NCI-H2081 (cell line): Measurements from ENCODE around the gene CUL4A.
"Not testable (repeated sequence)": the region's sequence is repeated elsewhere in the genome, so short reads cannot be mapped to it uniquely, and the experiment has no call there.

Experiments
- DNase-seq, 2 experiments: peaks; one replicate each; lab custom pipeline; 2025; lab: John Stamatoyannopoulos, UW

Gene CUL4A

DNA sequence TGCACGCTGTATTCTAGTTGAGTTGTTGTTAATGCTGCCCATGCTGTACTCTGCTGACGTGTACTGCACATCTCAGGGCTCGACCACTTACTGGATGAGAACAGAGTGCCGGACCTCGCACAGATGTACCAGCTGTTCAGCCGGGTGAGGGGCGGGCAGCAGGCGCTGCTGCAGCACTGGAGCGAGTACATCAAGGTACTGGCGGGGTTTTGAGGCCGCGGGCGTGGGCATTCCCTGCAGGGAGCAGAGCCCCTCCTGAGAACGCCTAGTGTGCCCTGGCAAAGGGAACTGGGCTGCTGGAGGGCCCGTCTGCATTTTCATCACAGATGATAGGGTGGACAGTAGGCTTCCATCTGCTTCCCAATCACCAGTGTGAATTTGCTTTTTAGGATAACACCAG lies 29.9 kb downstream of the CUL4A start:
- DNase-seq = no peak

DNA sequence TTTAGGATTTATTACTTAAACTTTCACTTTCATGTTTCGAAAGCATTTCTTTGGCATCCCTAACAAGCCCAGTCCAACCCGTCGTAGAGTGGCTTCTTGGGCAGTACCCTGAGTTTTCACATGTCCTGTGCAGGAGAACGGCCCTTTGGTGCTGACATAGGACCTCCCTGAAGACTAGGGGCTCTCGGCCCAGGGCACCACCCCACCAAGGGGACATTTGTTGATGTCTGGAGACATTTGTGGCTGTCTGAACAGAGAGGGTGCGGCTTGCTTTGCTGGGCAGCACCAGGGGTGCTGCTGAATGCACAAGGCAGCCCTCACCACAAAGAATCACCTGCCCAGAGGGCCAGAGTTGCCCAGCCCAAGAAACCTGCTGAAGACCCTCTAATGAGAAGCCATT lies 30.6 kb downstream of the CUL4A start:
- DNase-seq = no peak

DNA sequence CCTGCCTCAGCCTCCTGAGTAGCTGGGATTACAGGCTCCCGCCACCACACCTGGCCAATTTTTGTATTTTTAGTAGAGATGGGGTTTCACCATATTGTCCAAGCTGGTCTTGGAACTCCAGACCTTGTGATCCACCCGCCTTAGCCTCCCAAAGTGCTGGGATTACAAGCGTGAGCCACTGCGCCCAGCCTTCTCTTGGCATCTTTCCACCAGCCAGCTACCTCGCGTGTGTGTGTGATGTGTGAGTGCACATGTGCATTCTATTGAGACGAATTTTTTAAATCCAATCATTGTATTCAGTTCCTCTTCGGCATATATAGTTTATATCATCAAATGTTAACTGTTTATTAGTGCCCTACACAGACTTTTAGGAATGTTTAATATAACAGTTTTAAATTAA lies 32.2 kb downstream of the CUL4A start:
- not testable (repeated sequence) for DNase-seq

DNA sequence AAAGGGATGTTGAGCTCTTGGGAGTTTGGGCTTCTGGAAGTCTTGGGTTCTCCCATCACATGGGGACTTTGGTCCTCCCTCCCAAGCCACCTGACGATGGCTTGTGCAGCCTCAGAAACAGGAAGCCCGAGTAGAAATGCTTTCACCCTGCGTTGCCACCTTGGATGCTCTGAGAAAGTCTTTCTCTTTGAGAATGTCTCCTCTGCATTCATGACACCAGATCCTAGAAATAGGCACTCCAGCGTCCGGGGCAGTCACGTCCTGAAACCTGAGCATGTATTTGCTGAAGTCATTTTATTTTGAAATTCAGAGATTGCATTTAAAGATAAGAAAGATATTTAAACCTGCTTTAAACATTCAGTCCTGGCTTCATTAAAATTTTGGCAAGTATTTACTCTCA lies 34.4 kb downstream of the CUL4A start:
- no peak for DNase-seq

DNA sequence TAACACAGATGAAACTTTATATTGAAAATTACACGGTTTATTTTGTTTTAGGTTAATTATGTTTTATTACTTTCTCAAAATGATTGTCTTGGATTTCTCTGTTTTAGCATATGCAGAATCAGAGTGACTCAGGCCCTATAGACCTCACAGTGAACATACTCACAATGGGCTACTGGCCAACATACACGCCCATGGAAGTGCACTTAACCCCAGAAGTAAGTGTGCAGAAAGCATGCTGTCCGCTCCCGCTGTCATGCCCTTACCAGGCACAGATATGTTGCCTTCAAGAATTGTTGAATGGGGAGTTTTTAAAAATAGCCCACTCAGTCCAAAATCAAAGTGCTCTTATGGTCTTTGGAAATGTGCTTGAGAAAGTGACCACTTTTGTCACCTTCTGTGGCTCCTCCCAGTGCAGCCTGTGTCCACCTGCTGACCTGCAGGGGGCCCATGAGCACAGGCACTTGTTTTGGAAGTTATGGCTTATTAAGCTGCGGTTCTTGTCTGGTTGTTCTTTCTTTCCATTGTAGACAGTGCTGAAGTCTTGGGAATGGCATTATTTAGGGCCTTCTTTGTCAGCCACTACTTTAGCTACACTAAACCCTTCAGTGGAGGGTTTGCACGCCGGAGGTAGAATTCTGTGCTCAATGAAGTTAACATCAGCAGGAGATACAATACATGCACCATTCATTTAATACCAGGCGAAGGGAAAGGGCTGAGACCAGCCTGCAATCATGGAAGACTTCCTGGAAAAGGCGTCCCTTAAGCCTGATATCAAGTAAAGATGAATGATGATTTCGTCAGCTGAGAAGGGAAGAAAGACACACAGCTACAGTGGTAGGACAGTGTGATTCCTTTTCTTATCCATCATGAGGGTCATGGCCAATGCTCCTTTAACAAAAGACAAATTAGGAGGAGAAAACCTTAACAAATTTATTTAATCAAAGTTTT lies 36.7 kb downstream of the CUL4A start:
- DNase-seq = no peak

DNA sequence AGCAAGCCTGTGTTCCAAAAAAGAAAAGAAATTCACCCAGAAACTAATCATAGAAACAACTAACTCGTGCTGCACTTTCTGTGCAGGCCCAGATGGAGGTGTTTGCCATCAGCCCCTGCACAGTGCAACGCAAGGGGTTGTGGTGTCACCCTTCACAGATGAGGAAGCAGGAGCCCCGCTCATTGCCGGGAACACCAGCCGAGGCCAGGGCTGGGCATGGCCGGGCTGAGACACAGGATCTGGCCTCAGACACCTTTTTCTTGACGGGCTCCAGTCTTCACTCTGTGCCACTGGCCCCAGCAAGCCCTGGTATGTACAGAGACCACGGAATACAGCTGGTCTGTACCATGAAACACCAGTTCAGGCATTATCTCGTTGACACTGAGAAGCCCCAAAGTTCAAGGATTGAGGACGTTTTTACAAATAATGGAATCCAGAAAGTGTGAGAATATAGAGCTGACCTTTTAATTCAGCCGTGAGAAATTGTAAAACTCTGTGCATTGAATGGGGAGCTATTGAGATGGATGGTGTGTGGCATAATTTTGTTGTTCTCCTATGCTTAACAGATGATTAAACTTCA lies 43.2 kb downstream of the CUL4A start:
- no peak for DNase-seq

DNA sequence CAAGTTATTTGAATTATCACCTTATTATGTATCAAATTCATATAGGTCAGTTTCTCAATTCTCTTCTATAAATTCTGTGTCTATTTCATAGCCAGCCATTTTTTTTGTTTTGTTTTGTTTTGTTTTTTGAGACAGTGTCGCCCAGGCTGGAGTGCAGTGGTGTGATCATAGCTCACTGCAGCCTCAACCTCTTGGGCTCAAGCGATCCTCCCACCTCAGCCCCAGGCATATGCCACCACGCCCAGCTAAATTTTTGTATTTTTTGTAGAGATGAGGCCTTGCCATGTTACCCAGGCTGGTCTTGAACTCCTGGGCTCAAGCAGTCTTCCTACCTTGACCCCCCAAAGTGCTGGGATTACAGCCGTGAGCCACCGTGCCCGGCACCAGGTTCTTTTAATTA lies 48.5 kb downstream of the CUL4A start:
- not testable (repeated sequence) for DNase-seq

DNA sequence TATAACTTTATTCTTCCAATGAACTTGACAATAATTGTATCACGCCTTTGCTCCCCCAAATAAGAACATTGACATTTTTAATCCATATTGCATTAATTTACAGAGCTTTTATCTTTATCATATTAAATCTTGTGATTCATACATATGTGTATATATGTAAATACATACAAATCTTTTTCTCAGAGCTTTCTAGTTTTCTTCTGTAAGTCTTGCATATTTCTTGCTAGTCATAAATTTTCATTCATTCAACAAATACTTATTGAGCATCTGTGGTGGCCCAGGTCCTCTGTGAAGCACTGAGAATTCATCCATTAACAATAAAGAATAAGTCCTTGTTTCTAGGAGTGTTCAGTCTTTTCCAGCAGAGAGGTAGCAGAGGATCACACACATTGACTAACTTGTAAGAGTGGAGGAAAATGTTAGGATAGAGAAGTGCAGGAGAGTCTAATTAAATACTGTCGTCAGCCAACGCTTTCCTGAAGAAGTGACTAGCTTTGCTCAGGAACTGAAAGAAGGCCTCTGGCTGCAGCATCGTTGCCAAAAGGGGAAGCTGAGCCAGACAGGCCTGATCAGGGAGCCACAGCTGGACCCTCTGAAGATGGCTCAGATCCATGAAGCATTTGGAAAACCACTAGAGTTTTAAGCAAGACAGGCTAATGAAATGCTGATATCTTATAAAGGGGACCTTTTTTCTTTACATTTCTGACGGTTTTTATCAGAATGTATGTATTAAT lies 49.1 kb downstream of the CUL4A start:
- DNase-seq = no peak

DNA sequence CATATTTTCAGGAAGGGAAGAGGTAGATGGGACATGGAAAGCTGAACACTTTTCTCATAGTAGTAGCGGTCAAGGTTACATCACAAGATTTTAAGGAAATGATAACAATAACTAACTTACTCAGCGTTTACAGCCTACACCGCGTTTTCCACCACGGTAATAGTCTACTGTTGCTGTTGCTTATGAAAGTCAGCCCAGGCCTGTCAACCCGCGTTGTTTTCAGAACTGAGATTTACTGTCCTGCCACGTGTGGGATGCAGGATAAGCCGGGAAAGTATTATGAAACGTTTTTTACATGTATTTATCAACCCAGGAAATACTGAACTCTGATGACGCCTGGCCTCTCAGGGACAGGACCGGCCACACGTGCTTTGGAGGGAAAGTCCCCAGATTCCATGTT lies 51.6 kb downstream of the CUL4A start:
- no peak for DNase-seq

DNA sequence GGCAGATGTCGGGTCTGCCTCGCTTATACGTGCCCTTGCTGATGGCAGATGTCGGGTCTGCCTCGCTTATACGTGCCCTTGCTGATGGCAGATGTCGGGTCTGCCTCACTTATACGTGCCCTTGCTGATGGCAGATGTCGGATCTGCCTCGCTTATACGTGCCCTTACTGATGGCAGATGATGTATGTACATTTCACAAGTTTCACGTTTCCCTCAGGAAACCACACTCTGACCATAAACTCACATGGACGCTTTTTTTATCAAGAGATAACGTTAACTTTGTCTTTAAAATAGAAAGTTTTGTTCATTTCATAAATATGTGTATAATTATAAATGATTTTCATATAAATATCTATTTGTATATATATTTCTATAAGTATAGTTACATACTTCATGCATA lies 53.6 kb downstream of the CUL4A start:
- DNase-seq = not testable (repeated sequence)

DNA sequence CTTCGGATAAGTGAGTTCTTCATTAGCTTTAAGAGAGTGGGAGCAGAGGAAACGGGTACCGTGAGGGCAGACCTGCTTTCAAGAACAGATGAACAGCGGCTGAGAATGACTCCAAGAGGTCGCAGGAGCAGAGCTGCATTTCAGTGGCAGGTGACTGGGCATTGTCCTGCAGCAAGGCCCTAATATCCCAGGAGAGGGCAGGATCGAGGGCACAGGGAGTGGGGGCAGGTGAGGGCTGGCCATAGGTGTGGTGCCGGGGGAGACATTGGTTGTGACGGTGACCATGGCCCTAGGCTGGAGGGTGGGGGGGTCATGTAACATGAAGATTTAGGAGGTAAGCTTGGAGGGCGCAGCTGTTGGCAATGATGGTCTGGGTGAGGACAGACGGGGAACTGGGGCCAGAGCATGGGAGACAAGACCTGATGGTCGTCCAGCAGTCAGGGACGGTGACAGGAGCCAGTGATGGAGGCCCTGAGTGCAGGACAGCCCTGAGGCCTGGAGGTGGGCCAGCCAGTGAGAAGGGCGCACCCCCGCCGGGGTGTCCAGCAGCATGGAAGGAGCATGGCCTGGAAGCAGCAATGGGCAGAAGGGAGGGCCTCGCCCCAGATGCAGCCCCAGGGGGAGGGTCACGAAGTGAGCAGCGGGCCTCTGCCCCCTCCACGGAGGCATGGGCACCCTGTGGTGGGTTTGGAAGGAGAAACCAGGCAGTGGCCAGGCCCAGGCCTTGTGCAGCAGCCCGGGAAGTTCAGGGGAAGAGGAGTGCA lies 58.4 kb downstream of the CUL4A start:
- DNase-seq = no peak

DNA sequence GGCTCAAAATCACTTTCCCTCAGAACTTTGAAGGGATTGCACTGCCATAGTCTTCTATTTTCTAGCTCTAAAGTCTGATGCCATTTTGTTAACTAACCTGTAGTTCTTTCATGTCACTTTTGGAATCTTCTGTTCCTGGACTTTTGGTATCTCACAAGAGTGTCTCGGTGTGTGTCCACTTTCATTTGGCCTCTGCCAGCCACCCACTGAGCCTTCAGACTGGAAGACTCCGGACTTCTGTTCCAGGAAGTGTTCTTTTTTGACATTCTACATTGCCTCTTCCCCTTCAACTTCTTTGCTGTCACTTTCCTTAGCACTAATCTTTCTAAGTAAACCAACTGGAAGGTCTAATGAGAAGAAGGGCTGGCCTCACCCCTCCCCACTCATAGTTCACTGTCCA lies 62.6 kb downstream of the CUL4A start:
- DNase-seq = no peak

DNA sequence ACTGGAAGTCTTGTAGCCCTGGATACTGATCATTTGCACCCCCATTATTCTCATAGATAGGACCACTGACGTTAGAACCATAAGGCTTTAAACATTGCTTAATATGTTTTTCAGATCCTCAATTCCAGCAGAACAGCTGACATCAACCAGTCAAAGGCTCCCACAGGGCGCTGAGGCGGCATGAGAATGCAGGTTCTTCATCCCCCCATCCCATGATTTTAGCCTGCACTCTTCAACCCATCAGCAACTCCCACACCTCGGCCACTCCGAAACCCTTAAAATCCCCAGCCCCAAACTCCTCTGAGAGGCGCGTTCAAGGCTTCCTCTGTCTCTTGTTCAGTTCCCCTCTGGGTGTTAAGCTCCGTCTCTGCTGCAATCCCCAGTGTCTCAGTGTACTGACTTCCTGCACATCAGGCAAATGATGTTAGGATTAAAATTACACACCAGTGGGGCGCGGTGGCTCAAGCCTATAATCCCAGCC lies 63.3 kb downstream of the CUL4A start:
- no peak for DNase-seq

DNA sequence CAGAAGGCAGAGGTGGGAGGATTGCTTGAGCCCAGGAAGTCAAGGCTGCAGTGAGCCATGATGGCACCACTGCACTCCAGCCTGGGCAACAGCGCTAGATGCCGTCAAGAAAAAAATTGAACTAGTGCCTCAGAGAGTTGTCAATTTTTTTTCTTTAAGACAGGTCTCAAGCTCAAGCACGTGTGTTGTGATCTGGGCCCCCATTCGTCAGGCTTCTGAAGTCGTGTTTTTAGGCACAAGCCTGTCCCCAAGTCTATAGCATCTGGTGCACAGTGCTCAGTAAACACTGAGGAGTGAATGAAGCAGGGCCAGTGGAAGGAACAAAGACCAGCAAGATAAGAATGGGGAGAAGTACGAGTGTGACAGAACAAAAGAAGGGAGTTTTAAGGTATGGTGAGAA lies 63.9 kb downstream of the CUL4A start:
- no peak for DNase-seq

DNA sequence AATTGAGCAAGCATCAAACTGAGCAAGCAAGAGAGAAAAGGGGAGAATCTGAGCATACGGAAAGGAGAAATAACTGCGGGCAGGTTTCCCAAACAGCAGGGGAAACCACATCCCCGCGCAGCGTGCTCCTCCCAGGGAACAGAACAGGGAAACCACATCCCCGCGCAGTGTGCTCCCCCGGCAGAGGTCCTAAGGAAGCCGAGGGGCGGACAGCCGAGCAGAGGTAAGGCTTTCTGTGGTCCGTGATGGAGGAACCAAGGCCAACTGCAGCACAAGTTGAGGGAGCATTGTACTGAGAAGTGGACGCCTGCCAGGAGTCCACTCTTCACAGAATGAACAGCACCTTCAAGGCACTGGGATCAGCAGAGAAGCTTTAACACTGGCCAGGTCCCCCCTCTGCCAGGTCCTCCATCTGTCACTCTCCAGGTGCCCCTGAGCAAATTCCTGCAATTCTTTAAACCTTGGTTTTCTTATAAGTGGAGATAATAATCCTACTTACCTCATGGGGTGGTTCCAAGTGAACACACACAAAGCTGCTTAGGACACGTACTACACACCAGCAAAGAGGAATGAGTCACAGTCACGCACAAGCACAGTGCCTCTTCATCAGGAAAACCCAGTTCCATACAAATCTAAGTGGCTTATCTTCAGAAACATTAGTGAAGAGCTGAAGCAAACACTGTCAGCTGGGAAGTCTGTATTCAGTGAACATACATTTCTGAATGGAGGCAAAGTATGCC lies 64.6 kb downstream of the CUL4A start:
- DNase-seq = no peak

DNA sequence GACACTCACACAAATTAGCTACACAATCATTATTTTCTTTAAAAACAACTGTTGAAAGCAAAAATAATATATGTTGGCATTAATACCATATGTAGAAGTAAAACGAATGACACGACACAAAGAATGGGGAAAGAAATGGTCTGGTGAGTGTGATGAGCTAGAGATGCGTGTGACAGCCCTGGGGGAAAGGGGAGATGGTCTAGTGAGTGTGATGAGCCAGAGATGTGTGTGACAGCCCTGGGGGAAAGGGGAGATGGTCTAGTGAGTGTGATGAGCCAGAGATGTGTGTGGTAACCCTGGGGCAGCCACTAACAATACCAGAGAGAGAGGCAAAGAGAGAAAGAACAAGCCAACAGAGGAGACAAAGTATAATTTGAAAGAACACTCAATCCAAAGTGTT lies 65.3 kb downstream of the CUL4A start:
- DNase-seq = no peak

DNA sequence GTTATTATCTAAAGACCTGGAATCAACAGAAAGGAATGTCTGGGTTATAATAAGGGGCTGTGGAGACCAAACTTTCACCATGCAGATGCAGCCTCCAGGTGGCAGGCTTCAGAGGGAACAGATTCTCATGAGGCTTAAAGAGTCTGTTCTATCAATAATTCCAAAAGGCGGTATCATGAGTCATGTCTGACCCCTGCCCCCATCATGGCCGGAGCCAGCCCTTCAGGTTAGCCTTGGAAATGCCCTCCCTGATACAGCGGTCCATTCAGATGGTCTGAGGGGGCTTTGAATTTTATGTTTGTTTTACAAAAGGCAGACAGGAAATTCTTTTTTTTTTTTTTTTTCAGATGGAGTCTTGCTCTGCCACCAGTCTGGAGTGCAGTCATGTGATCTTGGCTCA lies 66.0 kb downstream of the CUL4A start:
- peak in 1 of 2 experiments; percentile 21 for DNase-seq

DNA sequence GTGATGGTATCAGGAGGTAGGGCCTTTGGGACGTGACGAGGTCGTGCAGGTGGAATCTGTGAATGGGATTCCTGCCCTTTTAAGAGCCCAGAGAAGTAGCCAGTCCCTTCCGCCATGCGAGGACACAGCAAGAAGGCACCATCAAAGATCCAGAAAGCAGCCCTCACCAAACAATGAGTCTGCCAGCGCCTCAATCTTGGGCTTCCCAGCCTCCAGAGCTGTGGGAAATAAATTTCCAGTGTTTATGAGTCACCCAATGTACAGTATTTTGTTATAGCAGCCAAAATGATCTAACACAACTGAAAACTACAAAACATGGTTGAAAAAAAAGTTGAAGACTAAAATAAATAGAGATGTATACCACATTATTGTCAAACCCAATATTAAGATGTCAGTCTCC lies 70.7 kb downstream of the CUL4A start:
- DNase-seq = no peak

DNA sequence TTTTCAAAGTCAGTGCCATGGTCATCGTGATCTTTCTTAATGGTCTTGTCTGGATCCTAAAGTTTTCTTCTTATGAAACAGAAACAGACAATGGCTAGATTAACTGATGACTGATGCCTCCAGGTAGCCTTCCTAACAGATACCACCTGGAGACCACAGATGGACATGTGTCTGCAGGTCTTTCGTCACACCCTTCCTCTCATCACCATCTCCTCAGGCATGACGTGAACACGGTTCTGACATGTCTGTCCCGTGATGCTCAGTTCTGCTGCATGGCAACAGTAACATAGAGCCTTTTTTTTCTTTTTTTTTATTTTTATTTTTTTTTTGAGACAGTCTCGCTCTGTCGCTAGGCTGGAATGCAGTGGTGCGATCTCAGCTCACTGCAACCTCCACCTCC lies 74.5 kb downstream of the CUL4A start:
- DNase-seq = no peak

DNA sequence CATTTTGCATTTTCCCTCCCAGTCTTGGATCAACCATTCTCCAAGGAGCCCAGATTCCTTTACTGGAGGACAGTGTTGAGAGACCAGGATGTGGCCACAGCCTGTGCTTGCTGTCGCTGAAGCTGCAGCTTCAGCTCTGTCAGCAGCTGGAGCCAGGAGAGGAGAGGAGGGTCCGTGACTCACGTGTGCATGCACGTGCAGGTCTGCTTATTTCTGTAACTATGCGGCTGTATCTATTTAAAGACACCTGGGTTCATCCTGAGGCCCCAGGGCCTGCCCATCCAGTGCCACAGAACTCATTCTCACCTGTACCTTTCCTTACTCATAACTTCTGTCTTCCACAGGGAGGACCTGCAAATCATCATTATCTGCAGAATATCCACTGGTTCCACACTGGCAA lies 79.5 kb downstream of the CUL4A start:
- DNase-seq = no peak

DNA sequence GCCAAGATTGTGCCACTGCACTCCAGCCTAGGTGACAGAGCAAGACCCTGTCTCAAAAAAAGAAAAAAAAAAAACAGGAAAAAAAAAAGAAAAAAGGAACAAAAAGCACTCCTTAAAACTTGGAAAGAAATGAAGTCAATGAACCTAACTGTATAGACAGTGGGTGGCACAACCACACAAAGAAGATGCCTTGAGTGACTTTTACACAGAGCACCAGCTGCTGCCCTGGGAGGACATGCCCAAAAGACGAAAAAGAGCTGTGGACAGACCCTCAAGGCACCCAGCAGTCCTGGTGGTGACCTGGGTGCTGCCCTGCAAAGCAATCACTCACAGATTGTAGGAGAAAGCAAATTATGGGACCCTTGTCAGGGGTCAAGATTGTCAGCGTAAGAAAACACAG lies 81.7 kb downstream of the CUL4A start:
- DNase-seq = no peak
